Adipocyte (in vitro differentiated cells): ENCODE measurements around the gene FGF14.

Experiments
- DNase-seq: peaks from one replicate; pipeline ENCODE4 v3.0.0-alpha.2; 2015; ENCODE audit warnings: low read depth
- H3K27me3 ChIP-seq: replicated peaks from 2 replicates; pipeline ENCODE4 v1.7.0; 2013; ENCODE audit warnings: mild to moderate bottlenecking, low read length, moderate library complexity; ENCODE audit not compliant: control insufficient read depth, insufficient read depth
- H3K36me3 ChIP-seq: 2 replicates; pipeline ENCODE4 v1.7.0; 2013; ENCODE audit warnings: low read length, mild to moderate bottlenecking, moderate library complexity; ENCODE audit not compliant: control insufficient read depth, insufficient read depth, severe bottlenecking
- H3K4me1 ChIP-seq: 2 replicates; pipeline ENCODE4 v1.7.0; 2013; ENCODE audit warnings: mild to moderate bottlenecking, low read length, moderate library complexity; ENCODE audit not compliant: control insufficient read depth, insufficient read depth
- H3K4me3 ChIP-seq: 2 replicates; pipeline ENCODE4 v1.7.0; 2013; ENCODE audit warnings: mild to moderate bottlenecking, low read length, moderate library complexity
- H3K9ac ChIP-seq: 2 replicates; pipeline ENCODE4 v1.7.0; 2013; ENCODE audit warnings: mild to moderate bottlenecking, low read length, moderate library complexity
- H3K9me3 ChIP-seq: 2 replicates; pipeline ENCODE4 v1.7.0; 2013; ENCODE audit warnings: mild to moderate bottlenecking, low read length, moderate library complexity; ENCODE audit not compliant: control insufficient read depth

Gene FGF14

GRCh38 chr13:102361113-102361512 is 40.7 kb downstream of the FGF14 start:
- Histone ChIP-seq H3K4me1 (peaks cover 5% of the 10 kb centered on the region), H3K36me3 (no peaks in the 10 kb centered on the region), H3K9me3 (no peaks in the 10 kb centered on the region), H3K27me3 (no peaks in the 10 kb centered on the region), H3K4me3 (no peak overlapping the region), H3K9ac (no peak overlapping the region)
- no peak for DNase-seq

GRCh38 chr13:102359264-102359663 is 42.6 kb downstream of the FGF14 start:
- H3K36me3 ChIP-seq = no peaks in the 10 kb centered on the region
- peaks cover 5% of the 10 kb centered on the region for H3K4me1 ChIP-seq
- no peaks in the 10 kb centered on the region for H3K9me3 ChIP-seq
- no peaks in the 10 kb centered on the region for H3K27me3 ChIP-seq
- no peak overlapping the region for H3K9ac ChIP-seq
- H3K4me3 ChIP-seq = no peak overlapping the region
- DNase-seq = no peak

- Histone ChIP-seq H3K9ac (no peak overlapping the region), H3K36me3 (no peaks in the 10 kb centered on the region), H3K27me3 (no peaks in the 10 kb centered on the region), H3K4me1 (no peaks in the 10 kb centered on the region), H3K9me3 (no peaks in the 10 kb centered on the region), H3K4me3 (no peak overlapping the region)
- DNase-seq = no peak
Measured at GRCh38 chr13:102355251-102355650, 46.6 kb downstream of the FGF14 start.

- Histone ChIP-seq H3K4me3 (no peak overlapping the region), H3K4me1 (no peaks in the 10 kb centered on the region), H3K9me3 (no peaks in the 10 kb centered on the region), H3K27me3 (no peaks in the 10 kb centered on the region), H3K36me3 (no peaks in the 10 kb centered on the region), H3K9ac (no peak overlapping the region)
- DNase-seq = no peak
Measured at GRCh38 chr13:102354011-102354410, 47.8 kb downstream of the FGF14 start.

DNA sequence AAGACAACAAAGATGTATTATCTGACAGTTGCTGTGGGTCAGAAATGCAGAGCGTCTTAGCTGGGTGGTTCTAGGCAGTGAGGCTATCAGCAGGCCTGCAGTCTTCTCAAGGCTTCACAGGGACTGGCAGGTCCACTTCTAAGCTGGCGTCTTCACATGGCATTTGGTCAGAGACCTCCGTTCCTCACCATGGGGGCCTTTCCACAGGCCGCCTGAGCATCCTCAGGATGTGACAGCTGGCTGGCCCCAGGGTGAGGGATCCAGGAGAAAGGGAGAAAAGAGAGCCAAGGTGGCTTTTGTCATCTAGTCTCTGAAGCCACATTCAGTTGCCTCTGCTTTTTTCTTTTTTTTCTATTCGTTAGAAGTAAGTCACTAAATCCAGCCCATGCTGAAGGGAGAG is 50.3 kb downstream of the FGF14 start:
- H3K4me1 ChIP-seq = no peaks in the 10 kb centered on the region
- H3K9ac ChIP-seq = no peak overlapping the region
- H3K4me3 ChIP-seq = no peak overlapping the region
- no peaks in the 10 kb centered on the region for H3K27me3 ChIP-seq
- DNase-seq = no peak
- no peaks in the 10 kb centered on the region for H3K36me3 ChIP-seq
- no peaks in the 10 kb centered on the region for H3K9me3 ChIP-seq

DNA sequence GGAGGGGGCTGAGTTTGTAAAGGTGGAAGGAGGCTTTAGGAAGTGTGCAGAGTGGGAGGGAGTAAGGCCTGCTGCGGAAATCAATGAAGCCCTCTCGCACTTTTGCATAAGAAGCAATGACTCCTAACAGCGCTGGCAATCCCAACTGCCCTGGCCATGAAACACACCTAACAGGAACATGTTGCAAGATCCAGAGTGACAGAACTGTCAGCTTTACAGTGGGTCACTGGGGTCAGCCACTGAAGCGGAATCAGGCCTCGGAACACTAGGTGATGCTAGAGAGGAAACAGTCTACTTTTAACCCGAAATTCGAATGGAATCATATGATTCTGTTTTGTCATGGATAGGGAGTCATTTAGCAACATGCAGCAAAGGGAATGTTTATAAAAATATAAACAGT is 54.4 kb downstream of the FGF14 start:
- Histone ChIP-seq H3K27me3 (no peaks in the 10 kb centered on the region), H3K9me3 (no peaks in the 10 kb centered on the region), H3K36me3 (no peaks in the 10 kb centered on the region), H3K9ac (no peak overlapping the region), H3K4me1 (no peaks in the 10 kb centered on the region), H3K4me3 (no peak overlapping the region)
- no peak for DNase-seq

GRCh38 chr13:102346769-102347168 is 55.1 kb downstream of the FGF14 start:
- DNase-seq = no peak
- Histone ChIP-seq H3K4me1 (no peaks in the 10 kb centered on the region), H3K36me3 (no peaks in the 10 kb centered on the region), H3K4me3 (no peak overlapping the region), H3K9ac (no peak overlapping the region), H3K27me3 (no peaks in the 10 kb centered on the region), H3K9me3 (no peaks in the 10 kb centered on the region)

- no peak overlapping the region for H3K9ac ChIP-seq
- no peaks in the 10 kb centered on the region for H3K9me3 ChIP-seq
- no peak overlapping the region for H3K4me3 ChIP-seq
- H3K36me3 ChIP-seq = no peaks in the 10 kb centered on the region
- no peaks in the 10 kb centered on the region for H3K4me1 ChIP-seq
- H3K27me3 ChIP-seq = no peaks in the 10 kb centered on the region
- DNase-seq = no peak
Measured at GRCh38 chr13:102344410-102344809, 57.4 kb downstream of the FGF14 start.

- Histone ChIP-seq H3K4me1 (no peaks in the 10 kb centered on the region), H3K36me3 (no peaks in the 10 kb centered on the region), H3K4me3 (no peak overlapping the region), H3K27me3 (no peaks in the 10 kb centered on the region), H3K9me3 (no peaks in the 10 kb centered on the region), H3K9ac (no peak overlapping the region)
- no peak for DNase-seq
Measured at GRCh38 chr13:102333320-102334198, 68.3 kb downstream of the FGF14 start.

GRCh38 chr13:102328909-102329308 is 72.9 kb downstream of the FGF14 start:
- H3K4me1 ChIP-seq = no peaks in the 10 kb centered on the region
- H3K27me3 ChIP-seq = no peaks in the 10 kb centered on the region
- H3K4me3 ChIP-seq = no peak overlapping the region
- H3K9ac ChIP-seq = no peak overlapping the region
- no peaks in the 10 kb centered on the region for H3K9me3 ChIP-seq
- no peaks in the 10 kb centered on the region for H3K36me3 ChIP-seq
- DNase-seq = no peak

DNA sequence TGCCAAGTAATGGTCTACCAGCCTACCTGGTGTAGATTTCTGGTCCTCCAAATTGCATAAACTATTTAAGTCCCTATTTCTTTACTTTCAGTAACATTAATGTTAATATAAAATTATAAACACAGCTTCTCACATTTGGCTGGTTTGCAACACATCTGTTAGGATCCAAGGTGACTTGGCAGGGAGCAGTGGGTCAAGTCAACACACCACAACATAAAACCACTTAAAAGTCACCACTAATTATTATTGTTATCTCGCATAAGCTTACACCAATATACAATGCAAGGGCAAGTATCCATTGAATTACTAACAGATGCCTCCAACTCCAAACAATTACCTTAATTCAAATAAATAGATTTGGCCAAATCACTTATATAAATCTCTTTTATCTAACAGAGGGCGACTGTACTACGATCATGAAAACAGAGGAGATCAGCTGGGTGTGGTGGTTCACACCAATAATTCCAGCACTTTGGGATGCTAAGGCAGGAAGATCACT is 74.7 kb downstream of the FGF14 start:
- no peak overlapping the region for H3K4me3 ChIP-seq
- no peaks in the 10 kb centered on the region for H3K36me3 ChIP-seq
- H3K9ac ChIP-seq = no peak overlapping the region
- H3K27me3 ChIP-seq = no peaks in the 10 kb centered on the region
- DNase-seq = no peak
- H3K9me3 ChIP-seq = no peaks in the 10 kb centered on the region
- H3K4me1 ChIP-seq = no peaks in the 10 kb centered on the region
